HepG2 (cell line): ENCODE measurements around the gene MFSD11. TPM values are rescaled to one million over a fixed set of nuclear protein-coding genes. Genes with fewer than 3 reads are reported as not detected.

ENCODE experiments used
- ATF7-NPFF ChIP-seq: sonication (generic); formaldehyde crosslinking; IDR thresholded peaks from 2 replicates; pipeline ENCODE4 v1.8.1; 2023; ENCODE audit warnings: mild to moderate bottlenecking, low read depth, missing genetic modification reagents, moderate library complexity
- CBX1 ChIP-seq: IDR thresholded peaks from one replicate; pipeline ENCODE4 v1.6.1; 2016; ENCODE audit warnings: antibody characterized with exemption, low read depth
- CHCHD3 ChIP-seq: sonication (generic); formaldehyde crosslinking; IDR thresholded peaks from 2 replicates; pipeline ENCODE4 v1.8.0; 2022; ENCODE audit warnings: mild to moderate bottlenecking, missing genetic modification reagents, moderate library complexity
- ELF1 ChIP-seq: sonication (generic); formaldehyde crosslinking; IDR thresholded peaks from 2 replicates; pipeline ENCODE4 v1.4.0; 2020; ENCODE audit warnings: missing genetic modification reagents
- ETV5 ChIP-seq: IDR thresholded peaks from 2 replicates; pipeline ENCODE4 v1.6.1; 2018; ENCODE audit warnings: missing biosample characterization, missing genetic modification reagents, inconsistent platforms, borderline replicate concordance
- FOXM1 ChIP-seq: sonication (generic); formaldehyde crosslinking; IDR thresholded peaks from 2 replicates; pipeline ENCODE4 v1.5.0; 2020; ENCODE audit warnings: missing genetic modification reagents
- GATAD1 ChIP-seq: IDR thresholded peaks from 2 replicates; pipeline ENCODE4 v1.6.1; 2016; ENCODE audit warnings: missing genetic modification reagents, missing compliant biosample characterization
- GZF1 ChIP-seq: sonication (generic); formaldehyde crosslinking; IDR thresholded peaks from 2 replicates; pipeline ENCODE4 v1.5.1; 2020; ENCODE audit warnings: mild to moderate bottlenecking, missing genetic modification reagents
- MXD4 ChIP-seq: IDR thresholded peaks from 2 replicates; pipeline ENCODE4 v1.6.1; 2016; ENCODE audit warnings: mild to moderate bottlenecking, missing biosample characterization, missing genetic modification reagents
- NBN ChIP-seq: fragments of 450-650 bp; conservative IDR thresholded peaks from 2 replicates; pipeline ENCODE4 v1.6.1; 2017
- PAF1 ChIP-seq: IDR thresholded peaks from 2 replicates; pipeline ENCODE4 v1.6.1; 2016; ENCODE audit warnings: missing genetic modification reagents, missing compliant biosample characterization
- POLR2A ChIP-seq, 2 experiments: IDR thresholded peaks; 2 replicates each; pipeline ENCODE4 v1.6.1; 2011; ENCODE audit warnings: low read depth in 2 of 2, low read length in 2 of 2, mild to moderate bottlenecking in 1 of 2, moderate library complexity in 1 of 2; ENCODE audit not compliant: insufficient read depth in 1 of 2
- RFX5 ChIP-seq: IDR thresholded peaks from 2 replicates; pipeline ENCODE4 v1.6.1; 2011; ENCODE audit warnings: low read depth, low read length, improper control_type of control experiment
- SIN3B ChIP-seq: fragments of 150-350 bp; IDR thresholded peaks from 2 replicates; pipeline ENCODE4 v1.6.1; 2014; ENCODE audit warnings: low read length
- TEAD3 ChIP-seq: optimal IDR thresholded peaks from 2 replicates; pipeline ENCODE3; 2016; ENCODE audit warnings: borderline replicate concordance
- ZBTB3 ChIP-seq: sonication (generic); formaldehyde crosslinking; IDR thresholded peaks from 2 replicates; pipeline ENCODE4 v1.4.0; 2020; ENCODE audit warnings: low read depth, mild to moderate bottlenecking, moderate library complexity, missing genetic modification reagents, borderline replicate concordance
- ZFP90 ChIP-seq: sonication (generic); formaldehyde crosslinking; IDR thresholded peaks from 2 replicates; pipeline ENCODE4 v1.8.0; 2022; ENCODE audit warnings: missing genetic modification reagents, mild to moderate bottlenecking, inconsistent platforms, borderline replicate concordance
- ZNF367 ChIP-seq: sonication (generic); formaldehyde crosslinking; IDR thresholded peaks from 2 replicates; pipeline ENCODE4 v1.4.0; 2020; ENCODE audit warnings: missing genetic modification reagents, borderline replicate concordance
- ZNF7 ChIP-seq: IDR thresholded peaks from 2 replicates; pipeline ENCODE4 v1.6.1; 2016; ENCODE audit warnings: missing biosample characterization, missing genetic modification reagents
- ZNF775 ChIP-seq: sonication (generic); formaldehyde crosslinking; IDR thresholded peaks from 2 replicates; pipeline ENCODE4 v1.4.0; 2020; ENCODE audit warnings: missing genetic modification reagents, mild to moderate bottlenecking, moderate library complexity, borderline replicate concordance
- ZNF782 ChIP-seq: sonication (generic); formaldehyde crosslinking; IDR thresholded peaks from 2 replicates; pipeline ENCODE4 v1.4.0; 2020; ENCODE audit warnings: missing genetic modification reagents, mild to moderate bottlenecking, borderline replicate concordance
- polyA plus RNA-seq, 8 experiments: library from polyadenylated mRNA; depleted of rRNA in 3 of 8; stranded (reverse) in 7 of 8; unstranded in 1 of 8; fragments of >200 nt; fragmentation: Illumina TruSeq in 4 of 8; extraction: Trizol in 4 of 8; gene quantifications; 2 replicates each; pipeline versions ENCODE4 v1.2.1 to v1.2.3, GENCODE V29; 2011 to 2016; ENCODE audit warnings: low read depth in 4 of 8, missing spikeins in 1 of 8, mixed read lengths in 1 of 8; ENCODE audit not compliant: insufficient read depth in 1 of 8
- total RNA-seq, 5 experiments: library from RNA; depleted of rRNA; stranded (reverse); fragments of >200 nt; fragmentation: Illumina TruSeq; extraction: Trizol; gene quantifications; 2 replicates each; pipeline ENCODE4 v1.2.3, GENCODE V29; 2016; ENCODE audit warnings: low read depth in 1 of 5
- TF ChIP-seq, protein P1 (sequence below): sonication (generic); formaldehyde crosslinking; conservative IDR thresholded peaks from 2 replicates; pipeline ENCODE4 v1.4.0; 2020; ENCODE audit warnings: missing genetic modification reagents
- TF ChIP-seq, protein P2 (sequence below): sonication (generic); formaldehyde crosslinking; IDR thresholded peaks from 2 replicates; pipeline ENCODE4 v1.4.0; 2020; ENCODE audit warnings: missing genetic modification reagents
- TF ChIP-seq, protein P3 (sequence below): sonication (generic); formaldehyde crosslinking; IDR thresholded peaks from 2 replicates; pipeline ENCODE4 v1.4.0; 2020; ENCODE audit warnings: missing genetic modification reagents
- TF ChIP-seq, protein P4 (sequence below): sonication (generic); formaldehyde crosslinking; IDR thresholded peaks from 2 replicates; pipeline ENCODE4 v1.4.0; 2020; ENCODE audit warnings: mild to moderate bottlenecking, missing genetic modification reagents

Gene MFSD11
- total and polyA plus RNA-seq, 2 of the 13 experiments (the other 11 are each of a cell fraction or from before 2014, with no cell fraction given), result 26.1 to 36.3 TPM

DNA sequence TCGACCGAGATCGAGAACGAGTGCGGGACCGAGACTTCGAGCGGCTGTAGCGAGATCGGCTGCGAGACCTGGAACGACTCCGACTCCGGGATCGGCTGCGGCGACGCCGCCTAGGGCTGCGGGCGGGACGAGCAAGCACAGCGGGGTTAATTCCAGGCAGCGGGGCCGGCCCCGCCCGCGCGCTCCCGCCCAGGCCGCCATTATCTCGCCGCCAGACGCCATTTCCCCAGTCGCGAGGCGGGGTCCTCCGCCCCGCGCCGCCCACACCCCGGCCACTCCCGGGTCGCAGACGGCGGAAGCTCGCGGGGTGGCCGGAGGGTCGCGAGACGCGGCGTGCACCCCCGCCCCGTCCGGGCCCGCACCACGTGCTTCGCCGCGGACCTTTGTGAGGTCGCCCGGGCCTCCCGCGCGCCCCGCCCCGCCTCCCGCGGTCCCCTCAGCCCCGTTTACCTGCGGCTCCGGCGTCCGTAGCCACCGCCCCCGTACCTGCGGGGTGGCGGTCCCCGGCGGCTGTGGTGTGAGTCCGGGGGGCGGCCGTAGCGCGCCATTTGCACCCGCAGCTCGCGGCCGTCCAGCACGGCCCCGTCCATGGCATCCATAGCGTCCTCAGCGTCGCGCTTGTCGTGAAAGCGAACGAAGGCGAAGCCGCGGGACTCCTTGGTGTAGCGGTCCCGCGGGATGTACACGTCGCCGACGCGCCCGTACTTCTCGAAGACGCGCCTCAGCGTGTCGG, 1.4 kb upstream of the MFSD11 start (continued):
- TF ChIP-seq ZFP90 (CRISPR knock-in tag) (peak; percentile 37; the same call in 1 of the 2 replicates), TEAD3 (CRISPR knock-in tag) (no peak), CBX1 (peak; percentile 31), GZF1 (no peak), CHCHD3 (CRISPR knock-in tag) (0 out of 2 replicates have a peak, but pooled peaks have one; percentile 18), ZNF7 (CRISPR knock-in tag) (no peak), ZNF782 (CRISPR knock-in tag) (peak; percentile 34; the same call in 1 of the 2 replicates), ZNF367 (CRISPR knock-in tag) (no peak), GATAD1 (CRISPR knock-in tag) (no peak), PAF1 (peak; percentile 87; the same call in 1 of the 2 replicates), ATF7-NPFF (CRISPR knock-in tag) (no peak; the same call in none of the 2 replicates), ZNF775 (CRISPR knock-in tag) (no peak; the same call in 1 of the 2 replicates), RFX5 (no peak), FOXM1 (CRISPR knock-in tag) (0 out of 2 replicates have a peak, but pooled peaks have one; percentile 2), MXD4 (CRISPR knock-in tag) (no peak), ETV5 (no peak), ELF1 (CRISPR knock-in tag) (no peak), POLR2A (IDR thresholded peaks at IDR 0.05; ENCODE audit: insufficient read depth in 1 of 2, low read depth in 2 of 2, low read length in 2 of 2) (peak; percentile 54 to 64; a peak in 3 of 4 replicates), NBN (no peak), ZBTB3 (no peak; the same call in 1 of the 2 replicates), SIN3B (no peak)
- TF ChIP-seq, protein P1, sequence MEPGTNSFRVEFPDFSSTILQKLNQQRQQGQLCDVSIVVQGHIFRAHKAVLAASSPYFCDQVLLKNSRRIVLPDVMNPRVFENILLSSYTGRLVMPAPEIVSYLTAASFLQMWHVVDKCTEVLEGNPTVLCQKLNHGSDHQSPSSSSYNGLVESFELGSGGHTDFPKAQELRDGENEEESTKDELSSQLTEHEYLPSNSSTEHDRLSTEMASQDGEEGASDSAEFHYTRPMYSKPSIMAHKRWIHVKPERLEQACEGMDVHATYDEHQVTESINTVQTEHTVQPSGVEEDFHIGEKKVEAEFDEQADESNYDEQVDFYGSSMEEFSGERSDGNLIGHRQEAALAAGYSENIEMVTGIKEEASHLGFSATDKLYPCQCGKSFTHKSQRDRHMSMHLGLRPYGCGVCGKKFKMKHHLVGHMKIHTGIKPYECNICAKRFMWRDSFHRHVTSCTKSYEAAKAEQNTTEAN, result no peak; the same call in 1 of the 2 replicates
- TF ChIP-seq, protein P2, sequence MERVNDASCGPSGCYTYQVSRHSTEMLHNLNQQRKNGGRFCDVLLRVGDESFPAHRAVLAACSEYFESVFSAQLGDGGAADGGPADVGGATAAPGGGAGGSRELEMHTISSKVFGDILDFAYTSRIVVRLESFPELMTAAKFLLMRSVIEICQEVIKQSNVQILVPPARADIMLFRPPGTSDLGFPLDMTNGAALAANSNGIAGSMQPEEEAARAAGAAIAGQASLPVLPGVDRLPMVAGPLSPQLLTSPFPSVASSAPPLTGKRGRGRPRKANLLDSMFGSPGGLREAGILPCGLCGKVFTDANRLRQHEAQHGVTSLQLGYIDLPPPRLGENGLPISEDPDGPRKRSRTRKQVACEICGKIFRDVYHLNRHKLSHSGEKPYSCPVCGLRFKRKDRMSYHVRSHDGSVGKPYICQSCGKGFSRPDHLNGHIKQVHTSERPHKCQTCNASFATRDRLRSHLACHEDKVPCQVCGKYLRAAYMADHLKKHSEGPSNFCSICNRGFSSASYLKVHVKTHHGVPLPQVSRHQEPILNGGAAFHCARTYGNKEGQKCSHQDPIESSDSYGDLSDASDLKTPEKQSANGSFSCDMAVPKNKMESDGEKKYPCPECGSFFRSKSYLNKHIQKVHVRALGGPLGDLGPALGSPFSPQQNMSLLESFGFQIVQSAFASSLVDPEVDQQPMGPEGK (CRISPR knock-in tag), result no peak; the same call in 1 of the 2 replicates
- TF ChIP-seq, protein P3, sequence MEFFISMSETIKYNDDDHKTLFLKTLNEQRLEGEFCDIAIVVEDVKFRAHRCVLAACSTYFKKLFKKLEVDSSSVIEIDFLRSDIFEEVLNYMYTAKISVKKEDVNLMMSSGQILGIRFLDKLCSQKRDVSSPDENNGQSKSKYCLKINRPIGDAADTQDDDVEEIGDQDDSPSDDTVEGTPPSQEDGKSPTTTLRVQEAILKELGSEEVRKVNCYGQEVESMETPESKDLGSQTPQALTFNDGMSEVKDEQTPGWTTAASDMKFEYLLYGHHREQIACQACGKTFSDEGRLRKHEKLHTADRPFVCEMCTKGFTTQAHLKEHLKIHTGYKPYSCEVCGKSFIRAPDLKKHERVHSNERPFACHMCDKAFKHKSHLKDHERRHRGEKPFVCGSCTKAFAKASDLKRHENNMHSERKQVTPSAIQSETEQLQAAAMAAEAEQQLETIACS (CRISPR knock-in tag), result peak; percentile 72
- TF ChIP-seq, protein P4, sequence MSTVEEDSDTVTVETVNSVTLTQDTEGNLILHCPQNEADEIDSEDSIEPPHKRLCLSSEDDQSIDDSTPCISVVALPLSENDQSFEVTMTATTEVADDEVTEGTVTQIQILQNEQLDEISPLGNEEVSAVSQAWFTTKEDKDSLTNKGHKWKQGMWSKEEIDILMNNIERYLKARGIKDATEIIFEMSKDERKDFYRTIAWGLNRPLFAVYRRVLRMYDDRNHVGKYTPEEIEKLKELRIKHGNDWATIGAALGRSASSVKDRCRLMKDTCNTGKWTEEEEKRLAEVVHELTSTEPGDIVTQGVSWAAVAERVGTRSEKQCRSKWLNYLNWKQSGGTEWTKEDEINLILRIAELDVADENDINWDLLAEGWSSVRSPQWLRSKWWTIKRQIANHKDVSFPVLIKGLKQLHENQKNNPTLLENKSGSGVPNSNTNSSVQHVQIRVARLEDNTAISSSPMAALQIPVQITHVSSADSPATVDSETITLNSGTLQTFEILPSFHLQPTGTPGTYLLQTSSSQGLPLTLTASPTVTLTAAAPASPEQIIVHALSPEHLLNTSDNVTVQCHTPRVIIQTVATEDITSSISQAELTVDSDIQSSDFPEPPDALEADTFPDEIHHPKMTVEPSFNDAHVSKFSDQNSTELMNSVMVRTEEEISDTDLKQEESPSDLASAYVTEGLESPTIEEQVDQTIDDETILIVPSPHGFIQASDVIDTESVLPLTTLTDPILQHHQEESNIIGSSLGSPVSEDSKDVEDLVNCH (CRISPR knock-in tag), result no peak
